Effector memory CD8-positive, alpha-beta T cell (primary cell): ENCODE measurements around the gene MRPL37.

Source experiments
- ATAC-seq: fragments of 150-1000 bp; cut with Tn5 transposase; replicated peaks from 2 replicates; pipeline ENCODE4 v1.10.0; 2021; ENCODE audit warnings: mild to moderate bottlenecking, moderate library complexity
- DNase-seq, 3 experiments: peaks; one replicate each; pipeline ENCODE4 v3.0.0; 2021
- H3K27ac Mint-ChIP-seq, 2 donors: one replicate each; pipeline ENCODE4 v1.8.0; 2022; ENCODE audit warnings: mild to moderate bottlenecking in 2 of 2, mixed read lengths in 2 of 2, moderate library complexity in 2 of 2
- H3K27me3 Mint-ChIP-seq, 2 donors: one replicate each; pipeline ENCODE4 v1.8.0; 2022; ENCODE audit warnings: mixed read lengths in 2 of 2
- H3K36me3 Mint-ChIP-seq: one replicate; pipeline ENCODE4 v1.8.0; 2022; ENCODE audit warnings: mild to moderate bottlenecking, moderate library complexity, mixed read lengths; ENCODE audit not compliant: insufficient read depth
- H3K4me1 Mint-ChIP-seq, 2 donors: one replicate each; pipeline ENCODE4 v1.8.0; 2022; ENCODE audit warnings: low read depth in 2 of 2, mixed read lengths in 2 of 2
- H3K4me3 Mint-ChIP-seq, 2 donors: one replicate each; pipeline ENCODE4 v1.8.0; 2022; ENCODE audit warnings: mild to moderate bottlenecking in 2 of 2, mixed read lengths in 2 of 2, moderate library complexity in 2 of 2
- H3K9me3 Mint-ChIP-seq, 2 donors: one replicate each; pipeline ENCODE4 v1.8.0; 2022; ENCODE audit warnings: mixed read lengths in 2 of 2

The MRPL37 gene

GRCh38 chr1:54257876-54258275 lies 57.9 kb downstream of the MRPL37 start:
- peaks cover 16% of the 10 kb centered on the region for H3K36me3 Mint-ChIP-seq
- no peaks in the 10 kb centered on the region for H3K9me3 Mint-ChIP-seq
- peaks cover 9 to 13% of the 10 kb centered on the region in 2 donors for H3K4me1 Mint-ChIP-seq
- ATAC-seq (no peak), DNase-seq (no peak)
- peak overlapping the region in 1 of 2 donors; percentile 77 for H3K27ac Mint-ChIP-seq
- H3K27me3 Mint-ChIP-seq: no peaks in the 10 kb centered on the region
- no peak overlapping the region for H3K4me3 Mint-ChIP-seq

- Mint-ChIP-seq H3K36me3 (peaks cover 19% of the 10 kb centered on the region), H3K4me3 (no peak overlapping the region), H3K4me1 (peaks cover 18 to 24% of the 10 kb centered on the region in 2 donors), H3K27me3 (no peaks in the 10 kb centered on the region), H3K9me3 (no peaks in the 10 kb centered on the region), H3K27ac (peak overlapping the region in 1 of 2 donors; percentile 46)
- no peak for ATAC-seq
- no peak for DNase-seq
These were observed 59.7 kb downstream of the MRPL37 start for GRCh38 chr1:54259546-54260140.

GRCh38 chr1:54260810-54261209 lies 60.8 kb downstream of the MRPL37 start:
- peaks cover 12% of the 10 kb centered on the region for H3K36me3 Mint-ChIP-seq

GRCh38 chr1:54262244-54262643 lies 62.3 kb downstream of the MRPL37 start:
- no peak overlapping the region for H3K4me3 Mint-ChIP-seq
- peaks cover 30 to 39% of the 10 kb centered on the region in 2 donors for H3K4me1 Mint-ChIP-seq
- peak overlapping the region in 1 of 2 donors; percentile 38 for H3K27ac Mint-ChIP-seq

More at GRCh38 chr1:54260810-54261209, 60.8 kb downstream of the MRPL37 start:
- Mint-ChIP-seq H3K9me3 (no peaks in the 10 kb centered on the region), H3K27me3 (no peaks in the 10 kb centered on the region), H3K4me1 (peaks cover 29 to 34% of the 10 kb centered on the region in 2 donors), H3K4me3 (no peak overlapping the region), H3K27ac (peak overlapping the region in 1 of 2 donors; percentile 44)
- no peak for DNase-seq
- no peak for ATAC-seq

GRCh38 chr1:54263601-54264226 lies 63.7 kb downstream of the MRPL37 start:
- Mint-ChIP-seq H3K36me3 (peaks cover 23% of the 10 kb centered on the region), H3K27me3 (no peaks in the 10 kb centered on the region), H3K9me3 (no peaks in the 10 kb centered on the region), H3K27ac (peak overlapping the region; percentile 57 to 66), H3K4me3 (no peak overlapping the region), H3K4me1 (peaks cover 39 to 46% of the 10 kb centered on the region in 2 donors)
- ATAC-seq: no peak
- no peak for DNase-seq

More at GRCh38 chr1:54262244-54262643, 62.3 kb downstream of the MRPL37 start:
- H3K27me3 Mint-ChIP-seq: no peaks in the 10 kb centered on the region
- no peaks in the 10 kb centered on the region for H3K9me3 Mint-ChIP-seq
- ATAC-seq: no peak
- peaks cover 18% of the 10 kb centered on the region for H3K36me3 Mint-ChIP-seq
- DNase-seq: no peak

- peaks cover 53 to 57% of the 10 kb centered on the region in 2 donors for H3K4me1 Mint-ChIP-seq
- H3K36me3 Mint-ChIP-seq: peaks cover 29% of the 10 kb centered on the region
- H3K4me3 Mint-ChIP-seq: no peak overlapping the region
- H3K27me3 Mint-ChIP-seq: no peaks in the 10 kb centered on the region
- ATAC-seq (no peak), DNase-seq (no peak)
- no peaks in the 10 kb centered on the region for H3K9me3 Mint-ChIP-seq
- H3K27ac Mint-ChIP-seq: peak overlapping the region in 1 of 2 donors; percentile 41
These were observed 65.2 kb downstream of the MRPL37 start for GRCh38 chr1:54265126-54265525.

GRCh38 chr1:54265659-54266058 lies 65.7 kb downstream of the MRPL37 start:
- H3K9me3 Mint-ChIP-seq: no peaks in the 10 kb centered on the region
- H3K4me1 Mint-ChIP-seq: peaks cover 54 to 58% of the 10 kb centered on the region in 2 donors
- no peak for ATAC-seq
- H3K36me3 Mint-ChIP-seq: peaks cover 34% of the 10 kb centered on the region
- peak overlapping the region in 1 of 2 donors; percentile 41 for H3K27ac Mint-ChIP-seq
- no peak overlapping the region for H3K4me3 Mint-ChIP-seq
- DNase-seq: no peak
- no peaks in the 10 kb centered on the region for H3K27me3 Mint-ChIP-seq

- no peaks in the 10 kb centered on the region for H3K9me3 Mint-ChIP-seq
- DNase-seq: no peak
- no peak for ATAC-seq
- H3K36me3 Mint-ChIP-seq: peaks cover 32% of the 10 kb centered on the region
- H3K27me3 Mint-ChIP-seq: no peaks in the 10 kb centered on the region
- no peak overlapping the region for H3K27ac Mint-ChIP-seq
- H3K4me3 Mint-ChIP-seq: no peak overlapping the region
- H3K4me1 Mint-ChIP-seq: peaks cover 54 to 57% of the 10 kb centered on the region in 2 donors
These were observed 66.2 kb downstream of the MRPL37 start for GRCh38 chr1:54266195-54266594.

- peak overlapping the region in 1 of 2 donors; percentile 7 for H3K27ac Mint-ChIP-seq
- peaks cover 36% of the 10 kb centered on the region for H3K36me3 Mint-ChIP-seq
- H3K4me1 Mint-ChIP-seq: peaks cover 54 to 56% of the 10 kb centered on the region in 2 donors
These were observed 66.9 kb downstream of the MRPL37 start for GRCh38 chr1:54266908-54267307.

More at GRCh38 chr1:54266908-54267307, 66.9 kb downstream of the MRPL37 start:
- Mint-ChIP-seq H3K4me3 (no peak overlapping the region), H3K9me3 (no peaks in the 10 kb centered on the region), H3K27me3 (no peaks in the 10 kb centered on the region)
- ATAC-seq (no peak), DNase-seq (no peak)
